Sigmoid colon (tissue), 4 donors: ENCODE data around the gene C1RL.

Experiments
- CTCF ChIP-seq, 4 experiments: fragments of 450-650 bp in 3 of 4; fragments of 200-600 bp in 1 of 4; IDR thresholded peaks; one replicate each; pipeline ENCODE4 v1.5.1; 2016 to 2019; ENCODE audit warnings: antibody characterized with exemption in 4 of 4, mild to moderate bottlenecking in 3 of 4, moderate library complexity in 2 of 4
- EP300 ChIP-seq, 4 donors: sonication (generic); formaldehyde crosslinking; IDR thresholded peaks; one replicate each; pipeline ENCODE4 v1.6.1; 2017; ENCODE audit warnings: antibody characterized with exemption in 4 of 4
- POLR2A ChIP-seq, 2 donors: fragments of 450-650 bp; IDR thresholded peaks; one replicate each; pipeline ENCODE4 v1.6.1; 2016; ENCODE audit warnings: antibody characterized with exemption in 2 of 2, mild to moderate bottlenecking in 2 of 2, moderate library complexity in 2 of 2
- POLR2AphosphoS5 ChIP-seq, 4 donors: sonication (generic); formaldehyde crosslinking; IDR thresholded peaks; one replicate each; pipeline ENCODE4 v1.6.1; 2017; ENCODE audit warnings: antibody characterized with exemption in 4 of 4

DNA sequence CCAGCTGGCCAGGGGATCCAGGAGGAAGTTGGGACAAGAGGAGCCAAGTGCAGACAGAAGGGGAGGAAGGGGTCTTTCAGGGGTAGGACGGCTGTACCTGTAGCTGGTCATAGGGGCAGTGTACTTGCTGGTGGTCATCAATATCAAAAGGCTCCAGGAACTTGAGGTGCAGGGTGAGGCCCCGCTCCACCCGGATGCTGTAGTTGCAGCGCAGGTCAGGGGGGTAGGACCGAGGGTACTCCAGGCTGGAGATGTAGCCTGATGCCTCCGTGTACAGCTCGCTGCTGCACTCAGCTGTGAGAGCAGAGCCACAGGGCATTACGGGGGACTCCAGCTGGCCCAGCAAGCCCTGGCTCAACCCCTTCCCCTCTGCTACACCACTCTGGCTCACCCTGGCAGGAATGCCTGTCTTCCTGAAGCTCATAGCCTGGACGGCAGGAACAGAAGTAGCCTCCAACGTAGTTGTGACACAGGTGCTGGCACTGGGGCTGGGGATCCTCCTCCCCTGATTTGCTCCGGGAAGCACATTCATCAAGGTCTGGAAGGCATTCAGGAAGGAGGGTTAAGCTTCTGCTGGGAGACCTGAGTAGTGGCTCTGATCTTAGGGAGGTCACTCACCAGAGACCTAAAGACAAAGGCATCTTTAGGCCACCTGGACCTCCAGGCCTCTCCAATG is 19.7 kb downstream of the C1RL start:
- TF ChIP-seq POLR2AphosphoS5 (IDR thresholded peaks at IDR 0.05), result no peak
- TF ChIP-seq POLR2A (IDR thresholded peaks at IDR 0.05), result no peak
- TF ChIP-seq CTCF (IDR thresholded peaks at IDR 0.05), result no peak
- no peak for TF ChIP-seq EP300 (IDR thresholded peaks at IDR 0.05)
